Esophagus mucosa (tissue), 1 donor: ENCODE data around the gene ZNF814. TPM values are rescaled to one million over a fixed set of nuclear protein-coding genes. Genes with fewer than 3 reads are reported as not detected.
"Not testable (repeated sequence)": the region's sequence is repeated elsewhere in the genome, so short reads cannot be mapped to it uniquely, and the experiment has no call there.

ENCODE experiments used
- ATAC-seq: fragments of 200-7000 bp; cut with Tn5 transposase; one replicate; pipeline ENCODE4 v1.9.1; 2020
- total RNA-seq: library from RNA; stranded (reverse); gene quantifications from one replicate; pipeline ENCODE4 v1.2.4, GENCODE V29; 2023
- donor health status: DM: yes; HTN: yes; CAD: no.

The ZNF814 gene
- 6.5 TPM for total RNA-seq

DNA sequence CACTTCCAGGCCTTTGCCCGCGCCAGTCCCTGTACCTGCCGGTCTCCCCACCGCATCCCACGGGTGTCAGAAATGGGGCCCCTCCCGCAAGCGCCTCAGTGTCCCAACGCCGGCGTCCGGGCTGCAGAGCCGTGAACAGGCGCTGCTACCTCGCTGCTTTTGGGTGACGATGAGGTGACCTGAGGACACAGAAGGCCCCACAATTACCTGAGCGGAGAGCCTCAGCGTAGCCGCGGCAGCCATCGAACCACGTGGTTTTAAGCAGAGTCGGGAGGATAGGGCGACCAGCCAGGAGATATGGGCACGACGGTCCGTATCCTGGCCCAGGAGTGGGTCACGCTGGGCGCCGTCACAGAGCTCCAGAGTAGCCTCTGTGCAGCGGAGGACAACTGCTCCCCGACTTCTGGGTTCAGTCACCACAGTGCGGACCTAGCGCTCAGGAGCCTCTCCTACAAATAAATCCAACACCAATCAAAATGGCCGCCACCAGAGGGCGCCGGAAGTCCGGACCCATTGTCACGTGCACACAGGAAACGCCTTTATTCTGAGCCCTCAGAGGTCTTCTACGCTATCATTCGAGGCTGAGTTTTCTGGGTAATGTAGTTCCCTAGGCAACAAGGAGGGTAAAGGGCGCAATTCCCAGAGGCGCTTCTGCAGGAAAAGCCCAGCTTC lies at the start of gene ZNF814:
ZNF814 (minus strand) TSS at position 478 of the 672 bp plus-strand sequence; CDS start at position 243, 235 bp downstream.
- ATAC-seq: peak; percentile 83

GRCh38 chr19:57935731-57936130 lies 46.9 kb upstream of the ZNF814 start:
- ATAC-seq: no peak

GRCh38 chr19:57934820-57935665 lies 46.2 kb upstream of the ZNF814 start, which contains the start of gene ZNF418:
Gene ZNF418, minus strand, starts transcription at chr19:57935402. Its CDS starts 1,580 bp downstream, at chr19:57933822.
- ATAC-seq: peak; percentile 84

- no peak for ATAC-seq
These were observed 38.8 kb upstream of the ZNF814 start for GRCh38 chr19:57927587-57927986.

- peak; percentile 99 for ATAC-seq
These were observed 27.5 kb upstream of the ZNF814 start, which contains the start of gene ZNF417 for GRCh38 chr19:57916168-57916995. Gene ZNF417, minus strand, starts transcription at chr19:57916592. Its CDS starts 181 bp downstream, at chr19:57916411.

- ATAC-seq: no peak
These were observed 25.7 kb upstream of the ZNF814 start for GRCh38 chr19:57914531-57914930.

GRCh38 chr19:57907394-57907793 lies 18.6 kb upstream of the ZNF814 start:
- ATAC-seq: no peak

DNA sequence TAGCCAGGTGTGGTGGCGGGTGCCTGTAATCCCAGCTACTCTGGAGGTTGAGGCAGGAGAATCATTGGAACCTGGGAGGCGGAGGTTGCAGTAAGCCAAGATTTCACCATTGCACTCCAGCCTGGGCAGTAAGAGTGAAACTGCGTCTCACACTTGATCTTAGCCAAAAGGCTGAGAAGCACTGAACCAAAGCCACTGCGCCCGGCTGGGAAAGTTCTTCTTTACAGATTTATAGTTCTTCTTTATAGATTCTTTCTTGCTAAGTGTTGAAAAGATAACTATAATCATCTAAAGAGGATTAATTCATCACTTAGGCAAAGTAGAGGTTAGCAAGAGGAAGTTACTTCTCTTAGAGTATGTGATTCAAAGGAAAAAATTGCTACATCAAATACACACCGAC lies 16.4 kb upstream of the ZNF814 start:
- no peak for ATAC-seq

DNA sequence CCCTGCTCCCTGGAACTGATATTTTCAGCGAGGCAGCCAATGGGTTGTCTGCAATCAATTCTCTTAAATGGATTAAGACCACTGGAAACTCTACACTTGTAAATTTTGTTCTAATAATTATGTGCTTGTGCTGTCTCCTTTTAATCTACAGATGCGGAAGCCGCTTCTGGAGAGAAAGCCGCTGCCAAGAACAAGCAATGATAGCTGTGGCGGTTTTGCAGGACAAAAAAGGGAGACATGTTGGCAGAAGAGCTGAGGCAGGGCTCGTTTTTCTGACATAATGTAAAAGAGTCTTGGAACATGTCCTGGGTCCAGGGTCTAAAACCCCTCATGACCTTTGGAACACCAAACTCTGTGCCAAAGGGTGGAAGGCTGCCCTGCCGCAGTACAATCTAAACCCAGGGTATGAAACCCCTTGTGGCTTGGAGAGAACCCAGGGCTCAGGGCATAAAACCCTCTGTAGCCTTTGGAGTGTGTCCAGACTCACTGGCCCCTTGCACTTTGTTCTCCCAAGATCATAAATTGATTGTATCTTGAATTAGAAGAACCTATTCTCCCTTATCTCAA lies 14.9 kb upstream of the ZNF814 start:
- no peak for ATAC-seq

DNA sequence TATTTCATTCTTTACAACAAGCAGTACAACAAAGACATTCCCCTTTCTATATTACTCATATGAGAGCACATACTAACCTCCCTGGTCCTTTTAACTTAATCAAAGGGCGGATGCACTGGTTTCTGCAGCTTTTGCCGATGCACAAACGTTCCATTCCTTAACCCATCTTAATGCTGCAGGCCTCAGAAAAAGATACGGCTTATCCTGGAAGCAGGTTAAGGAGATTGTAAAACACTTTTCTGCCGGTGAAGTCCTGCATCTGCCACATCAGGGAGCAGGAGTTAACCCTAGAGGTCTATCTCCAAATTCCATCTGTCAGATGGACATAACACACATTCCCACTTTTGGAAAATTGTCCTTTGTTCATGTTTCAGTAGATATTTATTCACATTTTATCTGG lies 11.5 kb upstream of the ZNF814 start:
- ATAC-seq: no peak

DNA sequence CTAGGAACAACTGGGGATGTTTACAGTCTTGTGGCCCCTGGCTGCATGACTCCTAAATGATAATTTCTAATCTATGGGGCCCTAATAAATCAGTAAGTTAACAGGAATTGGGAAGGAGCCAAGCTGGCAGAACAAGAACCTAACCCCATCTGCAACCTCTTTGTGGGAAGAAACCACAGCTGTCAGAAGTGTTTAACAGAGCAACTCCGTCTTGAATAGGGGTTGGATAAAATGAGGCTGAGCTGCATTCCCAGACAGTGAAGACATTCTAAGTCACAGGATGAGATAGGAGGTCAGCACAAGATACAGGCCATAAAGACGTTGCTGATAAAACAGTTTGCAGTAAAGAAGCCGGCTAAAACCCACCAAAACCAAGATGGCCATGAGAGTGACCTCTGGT lies 1.9 kb upstream of the ZNF814 start:
- not testable (repeated sequence) for ATAC-seq

DNA sequence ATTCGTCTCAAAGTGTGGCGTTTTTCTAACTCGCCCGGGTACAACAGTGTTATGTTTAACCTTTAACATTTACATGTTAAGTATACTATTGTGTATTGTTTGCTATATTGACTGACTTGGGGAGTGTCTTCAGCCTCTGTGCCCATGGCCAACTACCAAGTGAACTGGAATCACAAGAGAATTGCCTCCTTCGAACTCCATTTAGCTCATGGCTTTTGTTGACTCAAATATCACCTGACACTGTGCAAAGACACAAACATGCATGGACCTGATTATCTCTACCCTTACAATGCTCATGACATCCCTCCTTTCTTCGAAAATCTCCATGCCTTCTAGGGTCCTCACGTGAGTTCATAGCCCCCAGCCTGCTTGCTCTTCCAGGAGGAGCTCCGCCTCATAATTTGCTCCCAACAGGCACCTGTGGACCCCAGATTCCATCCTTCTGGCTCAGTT lies 704 bp downstream of the ZNF814 start:
- peak; percentile 30 for ATAC-seq

GRCh38 chr19:57887195-57887941 lies 1.5 kb downstream of the ZNF814 start:
- ATAC-seq: peak; percentile 48

DNA sequence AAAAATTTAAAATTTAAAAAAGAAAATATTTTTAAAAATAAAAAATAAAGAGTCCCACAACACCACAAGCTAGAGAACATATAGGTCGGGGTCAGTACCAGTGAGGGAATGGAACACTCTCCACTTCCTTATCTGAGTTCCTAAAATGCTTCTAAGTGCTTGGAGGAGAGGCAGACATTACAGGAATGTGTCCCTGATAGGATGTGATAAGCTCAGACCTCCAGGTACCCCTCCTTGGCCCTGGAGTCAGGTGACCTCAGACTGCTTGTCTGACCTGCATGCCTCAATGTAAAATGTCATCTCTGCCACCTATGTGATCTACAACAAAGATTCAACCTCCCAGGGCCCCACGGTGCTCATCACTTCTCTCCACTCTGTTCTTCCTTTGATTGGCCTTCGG lies 2.8 kb downstream of the ZNF814 start:
- no peak for ATAC-seq

DNA sequence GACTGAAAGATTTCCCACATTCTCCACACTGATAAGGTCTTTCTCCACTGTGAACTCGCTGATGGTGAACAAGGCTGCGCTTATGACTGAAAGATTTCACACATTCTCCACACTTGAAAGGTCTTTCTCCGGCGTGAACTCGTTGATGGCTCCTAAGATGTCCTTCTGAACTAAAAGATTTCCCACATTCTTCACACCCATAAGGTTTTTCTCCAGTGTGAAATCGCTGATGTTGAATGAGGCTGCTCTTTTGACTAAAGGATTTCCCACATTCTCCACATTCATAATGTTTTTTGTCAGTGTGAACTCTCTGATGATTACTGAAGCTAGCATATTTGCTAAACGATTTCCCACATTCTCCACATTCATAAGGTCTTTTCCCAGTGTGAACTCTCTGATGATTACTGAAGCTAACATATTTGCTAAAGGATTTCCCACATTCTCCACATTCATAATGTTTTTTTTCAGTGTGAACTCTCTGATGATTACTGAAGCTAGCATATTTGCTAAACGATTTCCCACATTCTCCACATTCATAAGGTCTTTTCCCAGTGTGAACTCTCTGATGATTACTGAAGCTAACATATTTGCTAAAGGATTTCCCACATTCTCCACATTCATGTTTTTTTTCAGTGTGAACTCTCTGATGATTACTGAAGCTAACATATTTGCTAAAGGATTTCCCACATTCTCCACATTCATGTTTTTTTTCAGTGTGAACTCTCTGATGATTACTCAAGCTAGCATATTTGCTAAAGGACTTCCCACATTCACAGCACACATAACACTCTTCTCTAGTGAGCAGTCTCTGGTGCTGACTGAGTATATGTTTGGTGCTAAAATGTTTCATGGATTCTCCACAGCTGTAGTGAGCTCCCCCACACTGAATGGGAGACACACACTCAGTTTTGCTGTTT lies 14.7 kb downstream of the ZNF814 start:
- not testable (repeated sequence) for ATAC-seq

GRCh38 chr19:57872450-57872849 lies 16.4 kb downstream of the ZNF814 start:
- ATAC-seq: no peak

GRCh38 chr19:57870225-57870624 lies 18.6 kb downstream of the ZNF814 start:
- no peak for ATAC-seq

- not testable (repeated sequence) for ATAC-seq
These were observed 19.2 kb downstream of the ZNF814 start for GRCh38 chr19:57869655-57870054.

- ATAC-seq: peak; percentile 17
These were observed 20.9 kb downstream of the ZNF814 start for GRCh38 chr19:57867868-57868492.

GRCh38 chr19:57862351-57862750 lies 26.5 kb downstream of the ZNF814 start:
- not testable (repeated sequence) for ATAC-seq
